ENCODE results near the gene PTPRB.
"Not testable (repeated sequence)": the region's sequence is repeated elsewhere in the genome, so short reads cannot be mapped to it uniquely, and the experiment has no call there.

The PTPRB gene

GRCh38 chr12:70520847-70521246, 116.4 kb downstream of the PTPRB start:
- no peak overlapping the region for H3K9ac ChIP-seq (ENCODE audit: low read depth in 1 of 2, low read length in 2 of 2)
- no peaks in the 10 kb centered on the region for H3K27me3 ChIP-seq (ENCODE audit: control insufficient read depth in 2 of 2, insufficient read depth in 2 of 2, low read length in 2 of 2)
- H3K9me3 ChIP-seq (ENCODE audit: control insufficient read depth in 2 of 2, low read length in 2 of 2): peaks cover 0 to 3% of the 10 kb centered on the region in 2 donors
- H3K4me1 ChIP-seq (ENCODE audit: control insufficient read depth in 2 of 2, insufficient read depth in 2 of 2, low read length in 2 of 2): no peaks in the 10 kb centered on the region
- H3K4me3 ChIP-seq (ENCODE audit: low read length in 2 of 2): no peak overlapping the region
- no peak overlapping the region for H3K27ac ChIP-seq (ENCODE audit: low read depth in 2 of 2, low read length in 2 of 2)
- H3K36me3 ChIP-seq (ENCODE audit: control insufficient read depth in 2 of 2, insufficient read depth in 2 of 2, low read length in 2 of 2): peaks cover 5 to 28% of the 10 kb centered on the region in 2 donors

GRCh38 chr12:70513426-70513825, 123.8 kb downstream of the PTPRB start:
- H3K4me3 ChIP-seq (ENCODE audit: low read length in 2 of 2): no peak overlapping the region
- no peaks in the 10 kb centered on the region for H3K9me3 ChIP-seq (ENCODE audit: control insufficient read depth in 2 of 2, low read length in 2 of 2)

GRCh38 chr12:70508178-70508577, 129.1 kb downstream of the PTPRB start:
- Histone ChIP-seq H3K9me3 (ENCODE audit: control insufficient read depth in 2 of 2, low read length in 2 of 2) (no peaks in the 10 kb centered on the region), H3K36me3 (ENCODE audit: control insufficient read depth in 2 of 2, insufficient read depth in 2 of 2, low read length in 2 of 2) (no peaks in the 10 kb centered on the region)

More at GRCh38 chr12:70513426-70513825, 123.8 kb downstream of the PTPRB start:
- Histone ChIP-seq H3K4me1 (ENCODE audit: control insufficient read depth in 2 of 2, insufficient read depth in 2 of 2, low read length in 2 of 2) (no peaks in the 10 kb centered on the region), H3K27me3 (ENCODE audit: control insufficient read depth in 2 of 2, insufficient read depth in 2 of 2, low read length in 2 of 2) (no peaks in the 10 kb centered on the region), H3K36me3 (ENCODE audit: control insufficient read depth in 2 of 2, insufficient read depth in 2 of 2, low read length in 2 of 2) (no peaks in the 10 kb centered on the region), H3K27ac (ENCODE audit: low read depth in 2 of 2, low read length in 2 of 2) (no peak overlapping the region), H3K9ac (ENCODE audit: low read depth in 1 of 2, low read length in 2 of 2) (no peak overlapping the region)

GRCh38 chr12:70507442-70507841, 129.8 kb downstream of the PTPRB start:
- H3K27ac ChIP-seq (ENCODE audit: low read depth in 2 of 2, low read length in 2 of 2): no peak overlapping the region
- no peaks in the 10 kb centered on the region for H3K36me3 ChIP-seq (ENCODE audit: control insufficient read depth in 2 of 2, insufficient read depth in 2 of 2, low read length in 2 of 2)
- no peaks in the 10 kb centered on the region for H3K4me1 ChIP-seq (ENCODE audit: control insufficient read depth in 2 of 2, insufficient read depth in 2 of 2, low read length in 2 of 2)
- no peaks in the 10 kb centered on the region for H3K27me3 ChIP-seq (ENCODE audit: control insufficient read depth in 2 of 2, insufficient read depth in 2 of 2, low read length in 2 of 2)
- no peaks in the 10 kb centered on the region for H3K9me3 ChIP-seq (ENCODE audit: control insufficient read depth in 2 of 2, low read length in 2 of 2)
- H3K9ac ChIP-seq (ENCODE audit: low read depth in 1 of 2, low read length in 2 of 2): no peak overlapping the region
- no peak overlapping the region for H3K4me3 ChIP-seq (ENCODE audit: low read length in 2 of 2)

More at GRCh38 chr12:70508178-70508577, 129.1 kb downstream of the PTPRB start:
- Histone ChIP-seq H3K27me3 (ENCODE audit: control insufficient read depth in 2 of 2, insufficient read depth in 2 of 2, low read length in 2 of 2) (no peaks in the 10 kb centered on the region), H3K27ac (ENCODE audit: low read depth in 2 of 2, low read length in 2 of 2) (no peak overlapping the region), H3K4me1 (ENCODE audit: control insufficient read depth in 2 of 2, insufficient read depth in 2 of 2, low read length in 2 of 2) (no peaks in the 10 kb centered on the region), H3K4me3 (ENCODE audit: low read length in 2 of 2) (no peak overlapping the region), H3K9ac (ENCODE audit: low read depth in 1 of 2, low read length in 2 of 2) (no peak overlapping the region)

GRCh38 chr12:70497508-70497907, 139.7 kb downstream of the PTPRB start:
- H3K27me3 ChIP-seq (ENCODE audit: control insufficient read depth in 2 of 2, insufficient read depth in 2 of 2, low read length in 2 of 2): no peaks in the 10 kb centered on the region
- no peaks in the 10 kb centered on the region for H3K36me3 ChIP-seq (ENCODE audit: control insufficient read depth in 2 of 2, insufficient read depth in 2 of 2, low read length in 2 of 2)
- H3K27ac ChIP-seq (ENCODE audit: low read depth in 2 of 2, low read length in 2 of 2): no peak overlapping the region
- H3K4me1 ChIP-seq (ENCODE audit: control insufficient read depth in 2 of 2, insufficient read depth in 2 of 2, low read length in 2 of 2): no peaks in the 10 kb centered on the region
- H3K9me3 ChIP-seq (ENCODE audit: control insufficient read depth in 2 of 2, low read length in 2 of 2): no peaks in the 10 kb centered on the region
- H3K9ac ChIP-seq (ENCODE audit: low read depth in 1 of 2, low read length in 2 of 2): no peak overlapping the region
- H3K4me3 ChIP-seq (ENCODE audit: low read length in 2 of 2): no peak overlapping the region

- not testable (repeated sequence) for H3K27me3 ChIP-seq (ENCODE audit: control insufficient read depth in 2 of 2, insufficient read depth in 2 of 2, low read length in 2 of 2); H3K4me1 ChIP-seq (ENCODE audit: control insufficient read depth in 2 of 2, insufficient read depth in 2 of 2, low read length in 2 of 2); H3K36me3 ChIP-seq (ENCODE audit: control insufficient read depth in 2 of 2, insufficient read depth in 2 of 2, low read length in 2 of 2); H3K9ac ChIP-seq (ENCODE audit: low read depth in 1 of 2, low read length in 2 of 2); H3K9me3 ChIP-seq (ENCODE audit: control insufficient read depth in 2 of 2, low read length in 2 of 2); H3K4me3 ChIP-seq (ENCODE audit: low read length in 2 of 2); H3K27ac ChIP-seq (ENCODE audit: low read depth in 2 of 2, low read length in 2 of 2)
Observed at GRCh38 chr12:70492904-70493303, 144.3 kb downstream of the PTPRB start.

- H3K4me3 ChIP-seq (ENCODE audit: low read length in 2 of 2); H3K9me3 ChIP-seq (ENCODE audit: control insufficient read depth in 2 of 2, low read length in 2 of 2); H3K27ac ChIP-seq (ENCODE audit: low read depth in 2 of 2, low read length in 2 of 2); H3K9ac ChIP-seq (ENCODE audit: low read depth in 1 of 2, low read length in 2 of 2); H3K27me3 ChIP-seq (ENCODE audit: control insufficient read depth in 2 of 2, insufficient read depth in 2 of 2, low read length in 2 of 2); H3K4me1 ChIP-seq (ENCODE audit: control insufficient read depth in 2 of 2, insufficient read depth in 2 of 2, low read length in 2 of 2); H3K36me3 ChIP-seq (ENCODE audit: control insufficient read depth in 2 of 2, insufficient read depth in 2 of 2, low read length in 2 of 2): not testable (repeated sequence)
Observed at GRCh38 chr12:70490928-70491327, 146.3 kb downstream of the PTPRB start.

GRCh38 chr12:70487440-70487839, 149.8 kb downstream of the PTPRB start:
- no peaks in the 10 kb centered on the region for H3K36me3 ChIP-seq (ENCODE audit: control insufficient read depth in 2 of 2, insufficient read depth in 2 of 2, low read length in 2 of 2)
- H3K9ac ChIP-seq (ENCODE audit: low read depth in 1 of 2, low read length in 2 of 2): no peak overlapping the region
- no peaks in the 10 kb centered on the region for H3K27me3 ChIP-seq (ENCODE audit: control insufficient read depth in 2 of 2, insufficient read depth in 2 of 2, low read length in 2 of 2)
- no peak overlapping the region for H3K27ac ChIP-seq (ENCODE audit: low read depth in 2 of 2, low read length in 2 of 2)
- H3K4me3 ChIP-seq (ENCODE audit: low read length in 2 of 2): no peak overlapping the region
- H3K9me3 ChIP-seq (ENCODE audit: control insufficient read depth in 2 of 2, low read length in 2 of 2): no peaks in the 10 kb centered on the region
- no peaks in the 10 kb centered on the region for H3K4me1 ChIP-seq (ENCODE audit: control insufficient read depth in 2 of 2, insufficient read depth in 2 of 2, low read length in 2 of 2)

GRCh38 chr12:70486588-70486987, 150.6 kb downstream of the PTPRB start:
- Histone ChIP-seq H3K27me3 (ENCODE audit: control insufficient read depth in 2 of 2, insufficient read depth in 2 of 2, low read length in 2 of 2) (no peaks in the 10 kb centered on the region), H3K27ac (ENCODE audit: low read depth in 2 of 2, low read length in 2 of 2) (no peak overlapping the region), H3K9me3 (ENCODE audit: control insufficient read depth in 2 of 2, low read length in 2 of 2) (no peaks in the 10 kb centered on the region), H3K4me3 (ENCODE audit: low read length in 2 of 2) (no peak overlapping the region), H3K9ac (ENCODE audit: low read depth in 1 of 2, low read length in 2 of 2) (no peak overlapping the region), H3K36me3 (ENCODE audit: control insufficient read depth in 2 of 2, insufficient read depth in 2 of 2, low read length in 2 of 2) (no peaks in the 10 kb centered on the region), H3K4me1 (ENCODE audit: control insufficient read depth in 2 of 2, insufficient read depth in 2 of 2, low read length in 2 of 2) (no peaks in the 10 kb centered on the region)

- Histone ChIP-seq H3K27ac (ENCODE audit: low read depth in 2 of 2, low read length in 2 of 2) (no peak overlapping the region), H3K9ac (ENCODE audit: low read depth in 1 of 2, low read length in 2 of 2) (no peak overlapping the region), H3K4me3 (ENCODE audit: low read length in 2 of 2) (no peak overlapping the region), H3K4me1 (ENCODE audit: control insufficient read depth in 2 of 2, insufficient read depth in 2 of 2, low read length in 2 of 2) (no peaks in the 10 kb centered on the region), H3K9me3 (ENCODE audit: control insufficient read depth in 2 of 2, low read length in 2 of 2) (no peaks in the 10 kb centered on the region), H3K36me3 (ENCODE audit: control insufficient read depth in 2 of 2, insufficient read depth in 2 of 2, low read length in 2 of 2) (no peaks in the 10 kb centered on the region), H3K27me3 (ENCODE audit: control insufficient read depth in 2 of 2, insufficient read depth in 2 of 2, low read length in 2 of 2) (no peaks in the 10 kb centered on the region)
Observed at GRCh38 chr12:70485704-70486103, 151.5 kb downstream of the PTPRB start.

GRCh38 chr12:70484464-70484863, 152.8 kb downstream of the PTPRB start:
- no peak overlapping the region for H3K9ac ChIP-seq (ENCODE audit: low read depth in 1 of 2, low read length in 2 of 2)
- no peaks in the 10 kb centered on the region for H3K9me3 ChIP-seq (ENCODE audit: control insufficient read depth in 2 of 2, low read length in 2 of 2)
- no peak overlapping the region for H3K4me3 ChIP-seq (ENCODE audit: low read length in 2 of 2)
- no peaks in the 10 kb centered on the region for H3K4me1 ChIP-seq (ENCODE audit: control insufficient read depth in 2 of 2, insufficient read depth in 2 of 2, low read length in 2 of 2)
- no peaks in the 10 kb centered on the region for H3K36me3 ChIP-seq (ENCODE audit: control insufficient read depth in 2 of 2, insufficient read depth in 2 of 2, low read length in 2 of 2)
- H3K27ac ChIP-seq (ENCODE audit: low read depth in 2 of 2, low read length in 2 of 2): no peak overlapping the region
- no peaks in the 10 kb centered on the region for H3K27me3 ChIP-seq (ENCODE audit: control insufficient read depth in 2 of 2, insufficient read depth in 2 of 2, low read length in 2 of 2)
